HG02943 (cell line): ENCODE measurements around the gene CPSF4.
A peak's percentile ranks its signal among the peaks of the same experiment; 100 is the strongest.
"Not testable (repeated sequence)": the region's sequence is repeated elsewhere in the genome, so short reads cannot be mapped to it uniquely, and the experiment has no call there.

Experiments
- ATAC-seq: cut with Tn5 transposase; IDR thresholded peaks from one replicate; pipeline ENCODE4 v1.9.1; 2021; ENCODE audit warnings: mild to moderate bottlenecking, low read depth, moderate library complexity; ENCODE audit not compliant: unreplicated experiment

CPSF4 gene

DNA sequence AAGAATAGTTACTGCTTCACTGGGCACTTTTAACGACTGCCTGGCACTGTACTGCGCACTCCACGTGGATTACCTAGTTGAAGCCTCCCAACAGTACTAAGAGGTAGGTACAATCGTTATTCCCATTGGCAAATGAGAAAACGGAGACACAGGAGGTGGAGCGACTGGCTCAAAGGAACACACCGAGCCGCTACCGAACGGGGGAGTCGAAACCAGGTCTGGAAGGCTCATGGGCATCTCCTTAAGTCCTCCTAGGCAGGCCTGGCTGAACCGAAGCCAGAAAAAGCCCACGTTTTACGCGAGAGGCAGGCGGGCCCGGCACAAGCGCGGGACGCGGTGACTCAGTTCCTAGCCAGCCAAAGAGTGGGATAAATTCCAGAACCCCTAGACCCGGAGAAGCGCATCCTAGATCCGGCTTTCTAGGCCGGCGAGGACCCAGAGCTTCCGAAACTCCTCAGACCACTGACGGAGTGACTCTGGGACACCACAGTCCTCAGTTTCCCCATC, 30.8 kb upstream of the CPSF4 start:
- peak; percentile 1 for ATAC-seq

DNA sequence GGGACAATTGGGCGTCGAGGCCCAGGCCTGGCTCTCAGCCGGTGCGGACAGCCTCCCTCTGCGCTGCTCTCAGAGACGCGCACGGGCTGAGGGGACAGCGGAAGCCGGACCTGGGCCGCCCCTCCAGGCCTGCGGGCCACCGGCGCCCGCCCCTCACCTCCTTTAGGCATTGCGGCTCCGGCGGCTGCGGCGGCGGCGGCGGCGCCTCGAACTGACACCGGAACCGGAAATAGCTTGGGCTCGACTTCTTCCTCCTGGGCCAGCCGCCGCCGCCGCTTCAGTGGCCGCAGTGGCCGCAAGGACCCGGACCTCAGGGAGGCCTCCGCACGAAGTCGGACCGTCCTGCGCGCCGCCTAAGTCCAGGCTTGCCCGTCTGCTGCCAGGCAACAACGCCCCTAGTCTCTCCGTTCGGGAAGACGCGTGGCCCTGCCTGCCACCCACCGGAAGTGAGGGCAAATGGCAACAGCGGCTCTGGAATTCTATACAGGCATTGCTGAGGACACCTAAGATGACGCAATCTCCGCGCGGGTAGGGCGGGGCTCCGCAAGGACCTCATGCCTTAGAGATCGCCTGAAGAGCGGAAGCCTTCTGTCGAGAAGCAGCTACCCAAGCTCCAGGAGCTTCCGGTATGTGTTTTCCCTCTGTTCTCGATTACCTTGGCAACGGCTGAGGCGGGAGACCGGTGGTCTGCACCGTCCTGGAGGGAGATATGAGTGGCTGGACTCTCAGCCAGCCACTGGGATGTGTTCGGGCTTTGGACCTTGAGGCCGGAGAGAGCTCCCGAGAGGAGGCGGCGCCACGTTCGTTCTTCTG, 30.2 kb upstream of the CPSF4 start, which contains the start of the genes BUD31 and PDAP1:
Gene BUD31, plus strand, starts transcription at position 591 of the 813 bp plus-strand sequence. CDS start 2,124 bp downstream, outside the sequence.
Gene PDAP1, minus strand, starts transcription at position 219 of the 813 bp plus-strand sequence. Its CDS starts 49 bp downstream, at position 170.
- peak; percentile 78 for ATAC-seq

DNA sequence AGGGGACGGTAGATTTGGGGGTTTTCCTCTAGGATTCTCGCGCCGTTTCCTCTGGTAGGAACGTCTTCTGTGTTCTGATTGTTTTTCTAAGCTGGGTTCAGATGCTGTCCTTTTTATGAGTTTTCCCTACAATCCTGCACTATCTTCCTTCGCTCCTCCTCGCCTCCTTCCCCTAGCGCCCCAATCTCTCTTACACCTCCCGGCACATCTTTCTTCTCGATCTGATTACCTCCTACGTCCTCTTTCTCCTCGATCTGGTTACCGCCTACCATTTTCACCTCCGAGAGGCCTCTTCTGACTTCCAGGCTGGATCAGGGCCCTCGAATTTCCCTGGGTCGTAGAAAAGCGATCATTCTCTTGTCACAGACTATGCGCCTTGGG, 29.6 kb upstream of the CPSF4 start:
- no peak for ATAC-seq

DNA sequence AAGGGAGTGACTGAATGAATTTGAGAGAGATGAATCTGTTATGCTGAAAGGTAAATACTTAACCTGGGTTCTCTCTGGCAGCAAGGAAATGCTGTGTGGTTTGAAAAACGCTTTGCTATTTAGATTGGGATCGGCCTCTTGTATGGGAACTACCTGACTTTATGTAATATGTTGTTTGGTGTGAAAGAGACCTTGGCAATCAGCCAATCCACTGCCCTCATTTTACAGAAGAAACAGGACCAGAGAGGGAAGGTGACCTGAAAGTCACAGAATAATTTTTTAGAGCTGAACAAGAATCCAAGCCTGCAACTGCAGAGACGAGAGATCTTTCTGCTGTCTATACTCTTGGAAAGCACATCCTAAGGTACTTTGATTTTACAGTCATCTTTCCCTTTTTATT, 28.9 kb upstream of the CPSF4 start:
- no peak for ATAC-seq

DNA sequence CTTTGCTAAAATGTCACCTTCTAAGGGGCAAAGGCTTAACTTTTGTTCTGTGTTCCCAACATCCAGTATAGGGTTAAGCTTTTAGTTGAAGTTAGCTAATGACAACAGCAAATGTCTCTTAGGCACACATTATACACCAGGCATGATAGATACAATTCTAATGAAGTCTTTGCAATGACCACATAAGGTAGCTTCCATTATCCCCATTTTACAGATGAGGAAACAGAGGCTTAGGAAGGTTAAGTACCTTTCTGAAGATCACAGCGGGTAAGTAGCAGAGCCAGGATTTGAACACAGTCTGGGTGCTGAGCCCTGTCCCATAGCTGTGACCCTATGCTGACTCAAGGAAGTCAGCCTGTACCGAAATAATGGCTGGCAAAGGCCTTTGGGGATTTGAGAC, 28.1 kb upstream of the CPSF4 start:
- ATAC-seq = no peak

DNA sequence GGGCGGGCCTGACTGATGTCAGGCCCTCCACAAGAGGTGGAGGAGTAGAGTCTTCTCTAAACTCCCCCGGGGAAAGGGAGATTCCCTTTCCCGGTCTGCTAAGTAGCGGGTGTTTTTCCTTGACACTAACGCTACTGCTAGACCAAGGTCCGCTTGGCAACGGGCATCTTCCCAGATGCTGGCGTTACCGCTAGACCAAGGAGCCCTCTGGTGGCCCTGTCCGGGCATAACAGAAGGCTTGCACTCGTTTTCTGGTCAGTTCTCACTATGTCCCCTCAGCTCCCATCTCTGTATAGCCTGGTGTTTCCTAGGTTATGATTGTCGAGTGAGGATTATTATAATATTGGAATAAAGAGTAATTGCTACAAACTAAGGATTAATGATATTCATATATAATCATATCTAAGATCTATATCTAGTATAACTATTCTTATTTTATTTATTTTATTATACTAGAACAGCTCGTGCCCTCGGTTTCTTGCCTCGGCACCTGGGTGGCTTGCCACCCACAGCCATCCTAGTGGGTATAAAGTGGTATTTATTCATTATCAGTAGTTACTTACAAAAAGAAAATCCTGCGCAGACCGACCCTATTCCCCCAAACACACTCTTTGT, 23.1 kb upstream of the CPSF4 start:
- ATAC-seq = not testable (repeated sequence)

DNA sequence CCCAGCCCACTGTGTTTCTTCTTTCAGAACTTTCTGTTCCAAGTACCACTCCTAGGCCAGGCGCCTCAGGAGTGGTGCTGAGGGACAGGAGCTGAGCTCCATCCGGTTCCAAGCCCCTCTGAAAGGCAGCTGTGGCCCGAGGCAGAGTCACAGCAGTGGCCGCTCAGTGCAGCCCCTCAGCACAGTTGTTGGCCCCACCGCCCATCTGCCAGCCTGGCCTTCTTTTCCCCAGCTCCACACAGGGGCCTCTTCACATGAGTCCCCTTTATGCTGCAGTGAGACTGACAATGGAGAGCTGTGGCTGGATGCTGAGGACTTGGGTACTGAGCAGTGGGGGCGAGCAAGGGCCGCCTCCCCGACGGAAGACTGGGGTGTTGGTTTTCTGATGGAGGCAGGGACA, 20.5 kb upstream of the CPSF4 start:
- ATAC-seq = no peak

DNA sequence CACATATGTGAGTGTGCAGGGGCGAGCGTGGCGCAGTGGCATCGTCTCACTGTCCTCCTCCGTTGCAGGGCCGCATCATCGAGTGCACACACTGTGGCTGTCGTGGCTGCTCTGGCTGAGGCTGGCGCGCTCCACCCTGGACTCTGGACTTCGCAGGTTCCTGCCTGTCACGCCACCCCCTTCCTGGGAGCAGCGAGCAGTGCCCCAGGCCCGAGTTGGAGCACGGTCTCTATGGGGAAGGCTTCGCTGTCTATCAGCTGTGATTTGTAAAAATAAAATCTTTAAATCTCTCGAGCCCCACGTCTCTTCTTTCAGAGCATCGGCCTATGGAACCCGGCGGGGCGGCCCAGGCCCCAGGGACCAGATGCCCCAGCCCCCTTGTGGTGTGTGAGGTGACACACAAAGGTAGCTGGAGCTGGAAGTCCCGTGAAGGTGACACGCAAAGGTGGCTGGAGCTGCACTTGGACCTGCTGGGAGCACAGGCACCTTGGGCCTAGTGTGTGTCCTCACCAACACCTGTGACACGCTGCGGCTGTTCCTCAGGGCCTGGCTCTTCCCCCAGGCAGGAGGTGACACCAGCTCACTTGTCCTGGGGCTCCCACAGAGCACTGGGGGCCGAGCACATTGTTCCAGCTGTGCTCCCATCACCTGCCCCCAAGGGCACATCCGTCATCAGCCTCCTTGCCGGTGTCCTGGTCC, 19.3 kb upstream of the CPSF4 start:
- no peak for ATAC-seq

DNA sequence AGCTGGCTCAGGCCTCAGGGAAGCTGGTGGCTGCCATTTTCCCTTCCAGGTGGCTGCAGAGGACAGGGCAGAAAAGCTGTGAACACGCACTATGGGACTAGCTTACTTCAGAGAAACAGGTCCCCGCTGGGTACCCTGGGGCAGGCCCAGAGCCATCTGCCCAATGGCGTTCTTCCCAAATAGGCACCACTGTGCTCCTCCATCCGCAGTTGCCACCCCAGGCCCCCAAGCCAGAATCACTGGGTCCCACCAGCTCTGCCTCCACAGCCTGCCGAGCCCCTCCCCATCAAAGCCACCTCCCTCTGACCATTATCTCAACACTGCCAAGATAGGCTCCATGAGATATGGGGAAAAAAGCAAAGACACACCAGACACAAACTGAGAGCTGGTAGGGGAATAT, 18.5 kb upstream of the CPSF4 start:
- no peak for ATAC-seq

DNA sequence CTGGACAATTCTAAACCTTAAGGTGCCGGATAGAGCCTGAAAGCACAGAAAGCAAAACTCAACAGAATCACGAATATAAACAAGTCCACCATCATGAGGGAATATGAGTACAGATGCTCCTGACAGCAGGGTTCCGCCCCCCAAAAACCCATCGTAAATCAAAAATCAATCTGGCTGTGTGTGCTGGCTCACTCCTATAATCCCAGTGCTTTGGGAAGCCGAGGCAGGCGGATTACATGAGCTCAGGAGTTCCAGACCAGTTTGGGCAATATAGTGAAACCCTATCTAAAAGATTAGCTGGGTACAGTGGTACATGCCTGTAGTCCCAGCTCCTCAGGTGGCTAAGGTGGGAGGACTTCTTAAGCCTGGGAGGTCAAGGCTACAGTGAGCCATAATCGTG, 17.8 kb upstream of the CPSF4 start:
- no peak for ATAC-seq

DNA sequence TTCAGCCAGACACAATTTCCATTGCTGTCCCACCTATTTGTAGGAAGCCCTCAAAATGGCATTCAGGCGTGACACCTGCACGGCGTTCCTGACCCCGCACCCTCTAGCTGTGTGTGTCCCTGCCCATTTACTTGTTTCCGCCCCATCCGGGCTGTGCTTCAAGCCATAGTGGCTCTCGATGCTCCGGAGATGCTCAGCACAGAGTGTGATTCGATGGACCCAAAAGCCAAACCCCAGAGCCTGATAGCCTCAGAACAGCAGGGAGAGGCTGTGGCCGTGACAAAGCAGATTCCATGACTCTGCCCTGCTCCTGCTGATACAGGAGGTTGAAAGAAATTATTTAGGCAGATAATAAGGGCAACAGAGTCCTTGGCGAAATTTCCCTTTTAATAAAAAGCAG, 16.6 kb upstream of the CPSF4 start:
- no peak for ATAC-seq

DNA sequence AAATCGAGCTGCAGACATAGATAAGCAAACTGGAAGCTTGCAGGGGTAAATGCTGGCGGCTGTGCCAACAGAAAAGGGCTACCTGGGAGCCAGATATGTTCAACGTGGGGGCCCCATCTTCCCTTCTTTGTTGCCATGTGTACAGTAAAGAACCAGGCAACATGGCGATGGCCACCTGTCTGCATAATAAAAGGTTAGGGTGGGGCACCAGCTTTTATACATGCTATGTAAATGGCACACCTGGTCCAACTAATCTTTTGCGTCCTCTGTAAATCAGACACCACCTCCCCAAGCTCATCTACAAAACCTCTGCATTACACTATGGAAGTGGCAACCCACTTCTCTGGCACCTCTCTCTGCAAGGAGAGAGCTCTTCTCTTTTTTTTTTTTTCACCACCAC, 16.1 kb upstream of the CPSF4 start:
- ATAC-seq = no peak

DNA sequence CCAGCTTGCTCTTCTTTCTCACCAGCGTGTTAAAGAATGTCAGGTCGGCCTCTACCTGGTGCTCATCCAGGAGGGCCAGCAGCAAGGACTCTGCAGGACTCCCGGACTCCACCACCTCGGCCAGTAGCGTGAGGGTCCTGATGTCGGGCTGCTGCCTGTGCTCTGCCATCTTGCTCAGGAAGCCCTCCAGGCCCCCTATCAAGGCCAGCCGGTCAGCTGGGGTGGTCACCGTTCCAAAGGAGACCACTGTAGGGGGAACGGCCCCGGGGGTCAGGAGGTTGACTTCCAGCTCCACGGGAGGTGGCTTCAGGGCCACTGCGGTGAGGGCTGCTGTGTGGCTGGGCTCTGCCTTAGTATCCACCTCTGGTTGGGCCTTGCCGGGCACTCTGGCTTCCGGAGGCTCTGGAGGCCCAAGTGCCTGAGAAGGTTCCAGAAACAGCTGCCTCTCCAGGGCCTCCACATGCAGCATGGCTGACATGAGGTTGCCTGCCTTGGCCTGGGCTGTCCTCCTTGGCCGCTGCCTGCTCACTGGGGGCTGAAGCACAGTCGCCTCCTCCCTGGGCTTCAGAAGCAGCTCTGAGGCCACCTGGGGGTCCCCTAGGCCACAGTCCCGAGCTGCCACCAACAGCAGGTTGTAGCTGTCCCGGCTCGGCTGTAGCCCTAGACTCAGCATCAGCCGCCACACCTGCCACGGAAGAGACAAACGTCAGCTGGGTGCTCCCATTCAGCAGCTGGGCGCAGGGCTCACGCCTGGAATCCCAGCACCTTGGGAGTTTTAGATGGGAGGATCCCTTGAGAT, 13.6 kb upstream of the CPSF4 start:
- no peak for ATAC-seq

DNA sequence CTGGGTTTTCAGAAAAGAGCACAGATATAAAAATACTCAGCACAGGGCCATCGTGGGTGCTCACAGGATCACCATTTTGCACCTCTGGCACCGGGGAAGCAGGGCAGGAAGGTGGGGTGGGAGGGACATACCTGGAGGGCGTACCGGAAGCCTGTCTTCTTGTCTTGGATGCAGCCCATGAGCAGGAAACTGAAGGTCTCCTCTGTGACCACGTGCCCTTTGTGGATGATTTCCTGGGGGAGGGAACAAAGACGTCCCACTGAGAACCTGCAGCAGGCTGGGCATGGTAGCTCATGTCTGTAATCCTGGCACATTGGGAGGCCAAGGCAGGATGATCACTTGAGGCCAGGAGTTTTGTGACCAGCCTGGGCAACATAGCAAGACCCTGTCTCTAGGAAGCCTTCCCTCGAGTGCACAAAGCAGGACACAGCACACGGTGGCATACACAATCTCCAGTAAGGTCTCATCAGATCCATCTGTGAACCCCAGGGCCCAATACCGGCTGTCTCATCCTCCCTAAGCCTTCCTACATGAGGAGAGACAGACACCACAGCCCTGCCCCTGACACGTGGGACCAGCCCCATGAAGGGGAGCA, 9.7 kb upstream of the CPSF4 start:
- no peak for ATAC-seq

DNA sequence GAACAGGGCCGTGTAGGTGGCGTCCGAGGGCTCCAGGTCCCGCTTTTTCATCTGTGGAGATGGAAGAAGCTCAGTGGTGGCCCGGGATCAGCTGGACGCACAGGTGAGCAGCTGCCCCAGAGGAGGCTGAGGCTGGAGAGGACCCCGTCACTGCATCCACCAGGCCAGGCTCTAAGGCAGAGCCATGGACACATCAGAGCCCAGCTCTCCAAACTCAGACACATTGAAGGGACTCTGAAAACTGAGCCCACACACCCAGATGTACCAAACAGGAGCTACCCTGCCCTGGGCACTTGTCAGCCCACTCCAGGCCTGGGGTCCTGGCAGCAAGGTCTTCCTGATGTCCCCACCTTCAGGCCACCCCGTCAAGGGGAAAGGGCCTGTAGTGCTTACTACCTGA, 9.0 kb upstream of the CPSF4 start:
- ATAC-seq = no peak

DNA sequence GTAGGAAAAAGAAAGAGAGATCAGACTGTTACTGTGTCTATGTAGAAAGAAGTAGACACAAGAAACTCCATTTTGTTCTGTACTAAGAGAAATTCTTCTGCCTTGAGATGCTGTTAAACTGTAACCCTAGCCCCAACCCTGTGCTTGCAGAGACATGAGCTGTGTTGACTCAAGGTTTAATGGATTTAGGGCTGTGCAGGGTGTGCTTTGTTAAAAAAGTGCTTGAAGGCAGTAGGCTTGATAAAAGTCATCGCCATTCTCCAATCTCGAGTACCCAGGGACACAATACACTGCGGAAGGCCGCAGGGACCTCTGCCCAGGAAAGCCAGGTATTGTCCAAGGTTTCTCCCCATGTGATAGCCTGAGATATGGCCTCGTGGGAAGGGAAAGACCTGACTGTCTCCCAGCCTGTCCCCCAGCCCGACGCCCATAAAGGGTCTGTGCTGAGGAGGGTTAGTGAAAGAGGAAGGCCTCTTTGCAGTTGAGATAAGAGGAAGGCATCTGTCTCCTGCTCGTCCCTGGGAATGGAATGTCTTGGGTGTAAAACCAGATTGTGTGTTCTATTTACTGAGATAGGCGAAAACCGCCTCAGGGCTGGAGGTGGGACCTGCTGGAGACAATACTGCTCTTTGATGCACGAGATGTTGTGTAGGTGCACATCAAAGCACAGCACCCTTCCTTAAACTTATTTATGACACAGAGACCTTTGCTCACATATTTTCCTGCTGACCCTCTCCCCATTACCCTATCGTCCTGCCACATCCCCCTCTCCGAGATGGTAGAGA, 6.8 kb upstream of the CPSF4 start:
- not testable (repeated sequence) for ATAC-seq

DNA sequence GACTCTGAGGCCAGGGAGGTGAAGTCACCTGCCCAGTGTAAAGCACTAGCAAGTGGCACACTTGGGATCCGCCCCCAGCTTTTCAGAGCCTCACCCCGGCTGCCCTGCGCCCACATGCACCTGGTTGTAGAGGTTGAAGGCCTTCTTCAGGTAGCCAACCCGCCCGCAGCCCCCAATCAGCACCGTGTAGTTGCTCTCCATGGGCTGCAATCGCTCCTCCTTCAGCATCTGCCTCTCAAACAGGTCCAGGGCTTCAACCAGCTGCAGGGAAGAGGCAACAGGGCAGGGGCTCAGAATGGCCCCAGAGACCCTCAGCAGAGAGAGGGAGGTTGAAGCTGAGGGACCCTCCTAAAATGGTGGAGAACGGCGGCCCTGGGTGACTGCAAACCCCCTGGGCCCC, 5.6 kb upstream of the CPSF4 start:
- ATAC-seq = no peak

DNA sequence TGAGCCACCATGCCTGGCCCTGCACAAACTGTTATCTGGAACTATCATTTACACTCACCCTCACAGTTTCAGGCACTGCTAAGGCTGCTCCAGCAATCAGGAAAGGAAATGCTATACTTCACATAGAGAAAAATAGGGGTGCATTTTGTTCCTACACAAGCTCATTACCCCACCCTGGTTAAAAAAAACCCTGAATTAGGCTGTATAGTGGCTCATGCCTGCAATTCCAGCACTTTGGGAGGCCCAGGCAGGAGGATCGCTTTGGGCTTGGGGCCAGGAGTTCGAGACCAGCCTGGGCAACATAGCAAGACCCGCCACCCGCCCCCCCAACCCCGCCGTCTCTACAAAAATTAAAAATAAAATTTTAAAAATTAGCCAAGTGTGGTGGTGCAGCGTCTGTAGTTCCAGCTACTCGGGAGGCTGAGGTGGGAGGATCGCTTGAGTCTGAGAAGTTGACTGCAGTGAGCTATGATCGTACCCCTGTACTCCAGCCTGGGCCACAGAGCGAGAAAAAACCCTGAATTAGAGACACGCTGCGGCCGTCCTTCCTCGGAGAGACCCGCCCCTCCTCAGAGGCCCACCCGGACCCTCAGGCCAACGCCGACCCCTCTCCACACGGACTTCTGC, 684 bp upstream of the CPSF4 start:
- ATAC-seq = no peak

DNA sequence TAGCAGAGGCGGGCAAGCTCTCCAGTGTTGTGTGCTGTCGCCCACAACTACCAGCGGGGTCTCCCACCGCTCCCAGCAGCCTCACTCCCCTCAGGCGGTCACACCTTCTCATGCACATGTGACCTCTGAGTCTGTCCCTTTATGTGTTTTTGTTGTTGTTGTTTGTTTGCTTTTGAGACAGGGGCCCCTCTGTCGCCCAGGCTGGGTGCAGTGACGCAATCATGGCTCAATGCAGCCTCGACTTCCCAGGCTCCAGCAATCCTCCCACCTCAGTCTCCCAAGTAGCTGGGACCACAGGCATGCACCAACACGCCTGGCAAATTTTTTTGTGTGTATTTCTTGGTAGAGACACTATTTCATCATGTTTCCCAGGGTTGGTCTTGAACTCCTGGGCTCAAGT, 1.5 kb downstream of the CPSF4 start:
- no peak for ATAC-seq
